ENCODE results near the gene MR1. TPM values are rescaled to one million over a fixed set of nuclear protein-coding genes. Genes with fewer than 3 reads are reported as not detected.

Gene MR1
- total and polyA plus RNA-seq, 2 of the 13 experiments (the other 11 are each of a cell fraction or from before 2014, with no cell fraction given) = 7.7 to 10.4 TPM

- TF ChIP-seq RXRB (CRISPR knock-in tag; IDR thresholded peaks at IDR 0.05; ENCODE audit: borderline replicate concordance) (0 out of 2 replicates have a peak, but pooled peaks have one; percentile 20), FOSL2 (CRISPR knock-in tag; IDR thresholded peaks at IDR 0.05) (peak; percentile 87), ZNF646 (CRISPR knock-in tag; IDR thresholded peaks at IDR 0.05) (no peak), ZNF878 (CRISPR knock-in tag; IDR thresholded peaks at IDR 0.05) (0 out of 2 replicates have a peak, but pooled peaks have one; percentile 28), HOMEZ (CRISPR knock-in tag; IDR thresholded peaks at IDR 0.05; ENCODE audit: low read depth) (0 out of 2 replicates have a peak, but pooled peaks have one; percentile 43), ZNF317 (CRISPR knock-in tag; IDR thresholded peaks at IDR 0.05) (no peak), NR3C1 (CRISPR knock-in tag; IDR thresholded peaks at IDR 0.05) (no peak), SAP130 (CRISPR knock-in tag; IDR thresholded peaks at IDR 0.05; ENCODE audit: low read depth) (peak; percentile 38; the same call in 1 of the 2 replicates), ZNF225 (CRISPR knock-in tag; IDR thresholded peaks at IDR 0.05) (no peak), ZBTB42 (CRISPR knock-in tag; IDR thresholded peaks at IDR 0.05) (no peak), NFYB (CRISPR knock-in tag; IDR thresholded peaks at IDR 0.05) (peak; percentile 53), CEBPG (CRISPR knock-in tag; IDR thresholded peaks at IDR 0.05) (0 out of 2 replicates have a peak, but pooled peaks have one; percentile 10), KDM4B (CRISPR knock-in tag; IDR thresholded peaks at IDR 0.05) (0 out of 2 replicates have a peak, but pooled peaks have one; percentile 46), KDM2A (CRISPR knock-in tag; IDR thresholded peaks at IDR 0.05; ENCODE audit: borderline replicate concordance, low read depth) (0 out of 2 replicates have a peak, but pooled peaks have one; percentile 24), XRCC5 (optimal IDR thresholded peaks at IDR 0.05; ENCODE audit: low read length) (peak; percentile 59)
- TF ChIP-seq, protein P1, sequence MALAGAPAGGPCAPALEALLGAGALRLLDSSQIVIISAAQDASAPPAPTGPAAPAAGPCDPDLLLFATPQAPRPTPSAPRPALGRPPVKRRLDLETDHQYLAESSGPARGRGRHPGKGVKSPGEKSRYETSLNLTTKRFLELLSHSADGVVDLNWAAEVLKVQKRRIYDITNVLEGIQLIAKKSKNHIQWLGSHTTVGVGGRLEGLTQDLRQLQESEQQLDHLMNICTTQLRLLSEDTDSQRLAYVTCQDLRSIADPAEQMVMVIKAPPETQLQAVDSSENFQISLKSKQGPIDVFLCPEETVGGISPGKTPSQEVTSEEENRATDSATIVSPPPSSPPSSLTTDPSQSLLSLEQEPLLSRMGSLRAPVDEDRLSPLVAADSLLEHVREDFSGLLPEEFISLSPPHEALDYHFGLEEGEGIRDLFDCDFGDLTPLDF (CRISPR knock-in tag; IDR thresholded peaks at IDR 0.05) = no peak
- TF ChIP-seq, protein P2, sequence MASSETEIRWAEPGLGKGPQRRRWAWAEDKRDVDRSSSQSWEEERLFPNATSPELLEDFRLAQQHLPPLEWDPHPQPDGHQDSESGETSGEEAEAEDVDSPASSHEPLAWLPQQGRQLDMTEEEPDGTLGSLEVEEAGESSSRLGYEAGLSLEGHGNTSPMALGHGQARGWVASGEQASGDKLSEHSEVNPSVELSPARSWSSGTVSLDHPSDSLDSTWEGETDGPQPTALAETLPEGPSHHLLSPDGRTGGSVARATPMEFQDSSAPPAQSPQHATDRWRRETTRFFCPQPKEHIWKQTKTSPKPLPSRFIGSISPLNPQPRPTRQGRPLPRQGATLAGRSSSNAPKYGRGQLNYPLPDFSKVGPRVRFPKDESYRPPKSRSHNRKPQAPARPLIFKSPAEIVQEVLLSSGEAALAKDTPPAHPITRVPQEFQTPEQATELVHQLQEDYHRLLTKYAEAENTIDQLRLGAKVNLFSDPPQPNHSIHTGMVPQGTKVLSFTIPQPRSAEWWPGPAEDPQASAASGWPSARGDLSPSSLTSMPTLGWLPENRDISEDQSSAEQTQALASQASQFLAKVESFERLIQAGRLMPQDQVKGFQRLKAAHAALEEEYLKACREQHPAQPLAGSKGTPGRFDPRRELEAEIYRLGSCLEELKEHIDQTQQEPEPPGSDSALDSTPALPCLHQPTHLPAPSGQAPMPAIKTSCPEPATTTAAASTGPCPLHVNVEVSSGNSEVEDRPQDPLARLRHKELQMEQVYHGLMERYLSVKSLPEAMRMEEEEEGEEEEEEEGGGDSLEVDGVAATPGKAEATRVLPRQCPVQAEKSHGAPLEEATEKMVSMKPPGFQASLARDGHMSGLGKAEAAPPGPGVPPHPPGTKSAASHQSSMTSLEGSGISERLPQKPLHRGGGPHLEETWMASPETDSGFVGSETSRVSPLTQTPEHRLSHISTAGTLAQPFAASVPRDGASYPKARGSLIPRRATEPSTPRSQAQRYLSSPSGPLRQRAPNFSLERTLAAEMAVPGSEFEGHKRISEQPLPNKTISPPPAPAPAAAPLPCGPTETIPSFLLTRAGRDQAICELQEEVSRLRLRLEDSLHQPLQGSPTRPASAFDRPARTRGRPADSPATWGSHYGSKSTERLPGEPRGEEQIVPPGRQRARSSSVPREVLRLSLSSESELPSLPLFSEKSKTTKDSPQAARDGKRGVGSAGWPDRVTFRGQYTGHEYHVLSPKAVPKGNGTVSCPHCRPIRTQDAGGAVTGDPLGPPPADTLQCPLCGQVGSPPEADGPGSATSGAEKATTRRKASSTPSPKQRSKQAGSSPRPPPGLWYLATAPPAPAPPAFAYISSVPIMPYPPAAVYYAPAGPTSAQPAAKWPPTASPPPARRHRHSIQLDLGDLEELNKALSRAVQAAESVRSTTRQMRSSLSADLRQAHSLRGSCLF (CRISPR knock-in tag; IDR thresholded peaks at IDR 0.05; ENCODE audit: borderline replicate concordance) = no peak
These were observed 4.7 kb downstream of the MR1 start (continued) for GRCh38 chr1:181038399-181038873.
